Neuronal stem cell (in vitro differentiated cells): ENCODE data around the gene TGIF1.

Experiments used
- DNase-seq: peaks from one replicate; pipeline ENCODE4 v3.0.0-alpha.2; 2013; ENCODE audit warnings: low spot score
- H2AFZ ChIP-seq: one replicate; pipeline ENCODE4 v1.6.1; 2013; ENCODE audit warnings: mild to moderate bottlenecking, low read length, inconsistent platforms
- H2AK5ac ChIP-seq: 2 replicates; pipeline ENCODE4 v1.6.1; 2013; ENCODE audit warnings: low read depth, mild to moderate bottlenecking, inconsistent platforms, low read length, moderate library complexity, mixed read lengths
- H2BK120ac ChIP-seq: 2 replicates; pipeline ENCODE4 v1.6.1; 2013; ENCODE audit warnings: low read depth, mild to moderate bottlenecking, inconsistent platforms, low read length, moderate library complexity, mixed read lengths
- H2BK12ac ChIP-seq: one replicate; pipeline ENCODE4 v1.6.1; 2013; ENCODE audit warnings: low read length, inconsistent platforms
- H2BK15ac ChIP-seq: 2 replicates; pipeline ENCODE4 v1.6.1; 2013; ENCODE audit warnings: mild to moderate bottlenecking, low read length, inconsistent platforms, mixed read lengths
- H2BK5ac ChIP-seq: one replicate; pipeline ENCODE4 v1.6.1; 2013; ENCODE audit warnings: inconsistent platforms, mild to moderate bottlenecking, low read length, moderate library complexity
- H3K14ac ChIP-seq: one replicate; pipeline ENCODE4 v1.6.1; 2013; ENCODE audit warnings: low read length, inconsistent platforms
- H3K18ac ChIP-seq: 2 replicates; pipeline ENCODE4 v1.6.1; 2013; ENCODE audit warnings: low read length, inconsistent platforms
- H3K23ac ChIP-seq: 2 replicates; pipeline ENCODE4 v1.6.1; 2013; ENCODE audit warnings: low read depth, mild to moderate bottlenecking, mixed read lengths, low read length, inconsistent platforms; ENCODE audit not compliant: poor library complexity
- H3K27ac ChIP-seq: replicated peaks from 3 replicates; pipeline ENCODE4 v1.5.1; 2013; ENCODE audit warnings: low read length, inconsistent platforms
- H3K27me3 ChIP-seq, 3 experiments: 2 replicates each; pipeline ENCODE4 v1.6.1; 2013; ENCODE audit warnings: low read length in 3 of 3, mild to moderate bottlenecking in 2 of 3, inconsistent platforms in 1 of 3, low read depth in 1 of 3, mixed read lengths in 1 of 3, moderate library complexity in 1 of 3; ENCODE audit not compliant: control insufficient read depth in 3 of 3, insufficient read depth in 3 of 3
- H3K36me3 ChIP-seq, 2 donors: replicated peaks in 1 of 2; 2 replicates each; pipeline ENCODE4 v1.6.1; 2013; ENCODE audit warnings: low read length in 2 of 2; ENCODE audit not compliant: control insufficient read depth in 2 of 2, insufficient read depth in 2 of 2
- H3K4ac ChIP-seq: 2 replicates; pipeline ENCODE4 v1.6.1; 2013; ENCODE audit warnings: inconsistent platforms, mild to moderate bottlenecking, low read length, moderate library complexity
- H3K4me1 ChIP-seq, 2 donors: 1 replicate in 1 of 2; 2 replicates in 1 of 2; pipeline ENCODE4 v1.6.1; 2013; ENCODE audit warnings: low read length in 2 of 2, low read depth in 1 of 2; ENCODE audit not compliant: control insufficient read depth in 2 of 2, insufficient read depth in 1 of 2
- H3K4me2 ChIP-seq: one replicate; pipeline ENCODE4 v1.6.1; 2013; ENCODE audit warnings: mild to moderate bottlenecking, low read length, inconsistent platforms; ENCODE audit not compliant: insufficient read depth, poor library complexity, severe bottlenecking
- H3K4me3 ChIP-seq, 2 donors: 2 replicates each; pipeline ENCODE4 v1.5.1; 2013; ENCODE audit warnings: low read length in 2 of 2, mild to moderate bottlenecking in 2 of 2, inconsistent platforms in 1 of 2, moderate library complexity in 1 of 2
- H3K79me1 ChIP-seq: one replicate; pipeline ENCODE4 v1.6.1; 2013; ENCODE audit warnings: low read depth, mild to moderate bottlenecking, inconsistent platforms, low read length, moderate library complexity
- H3K9ac ChIP-seq: one replicate; pipeline ENCODE4 v1.6.1; 2013; ENCODE audit warnings: mild to moderate bottlenecking, low read depth, low read length, inconsistent platforms; ENCODE audit not compliant: poor library complexity
- H3K9me3 ChIP-seq, 2 donors: replicated peaks in 1 of 2; 2 replicates each; pipeline versions ENCODE3 to v1.6.1; 2013; ENCODE audit warnings: low read length in 2 of 2, mild to moderate bottlenecking in 2 of 2, inconsistent platforms in 1 of 2, low read depth in 1 of 2, mixed read lengths in 1 of 2, moderate library complexity in 1 of 2; ENCODE audit not compliant: control insufficient read depth in 2 of 2, insufficient read depth in 1 of 2
- H4K8ac ChIP-seq: one replicate; pipeline ENCODE4 v1.6.1; 2013; ENCODE audit warnings: low read depth, mild to moderate bottlenecking, inconsistent platforms, low read length, moderate library complexity
- H4K91ac ChIP-seq: one replicate; pipeline ENCODE4 v1.6.1; 2013; ENCODE audit warnings: low read length, low read depth, mild to moderate bottlenecking, inconsistent platforms; ENCODE audit not compliant: poor library complexity
- WGBS, 2 donors: extraction: QIAGEN DNeasy Blood & Tissue Kit; methylation state at CpG; one replicate each; pipeline ENCODE4 v1.1.7; 2013; ENCODE audit warnings: missing lambda C conversion rate in 2 of 2, mixed read lengths in 1 of 2; ENCODE audit not compliant: insufficient read length in 2 of 2, insufficient replicate concordance in 1 of 2; ENCODE audit errors: extremely low coverage in 2 of 2; 5-methylcytosine and 5-hydroxymethylcytosine counted together

The TGIF1 gene

DNA sequence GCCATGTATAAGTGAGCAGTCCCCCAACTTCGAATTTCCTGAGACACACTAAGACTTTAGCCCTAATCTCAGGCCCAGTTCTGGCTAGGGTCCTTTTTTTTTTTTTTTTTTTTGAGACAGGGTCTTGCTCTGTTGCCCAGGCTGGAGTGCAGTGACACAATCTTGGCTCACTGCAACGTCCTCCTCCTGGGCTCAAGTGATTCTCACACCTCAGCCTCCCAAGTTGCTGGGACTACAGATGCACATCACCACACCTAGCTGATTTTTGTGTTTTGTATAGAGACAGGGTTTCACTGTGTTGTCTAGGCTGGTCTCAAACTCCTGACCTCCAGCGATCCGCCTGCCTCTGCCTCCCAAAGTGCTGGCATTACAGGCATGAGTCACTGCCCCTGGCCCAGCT, 23.9 kb upstream of the TGIF1 start:
- no peak overlapping the region for H3K18ac ChIP-seq
- no peak overlapping the region for H3K4ac ChIP-seq
- H3K27me3 ChIP-seq = no peaks in the 10 kb centered on the region
- H2BK12ac ChIP-seq = no peak overlapping the region
- H3K4me3 ChIP-seq = no peak overlapping the region
- no peaks in the 10 kb centered on the region for H3K9me3 ChIP-seq
- no peak overlapping the region for H2BK5ac ChIP-seq
- no peak overlapping the region for H3K4me2 ChIP-seq
- H3K23ac ChIP-seq = no peak overlapping the region
- no peak overlapping the region for H3K14ac ChIP-seq
- H3K79me1 ChIP-seq = no peaks in the 10 kb centered on the region
- H2BK15ac ChIP-seq = no peak overlapping the region
- no peak overlapping the region for H2BK120ac ChIP-seq
- peaks cover 0 to 2% of the 10 kb centered on the region in 2 donors for H3K4me1 ChIP-seq
- H3K36me3 ChIP-seq = no peaks in the 10 kb centered on the region
- no peak overlapping the region for H2AK5ac ChIP-seq
- no peak overlapping the region for H2AFZ ChIP-seq
- WGBS, 2 donors = no CpG with 5 or more reads among the region's 4 CpGs
- no peak overlapping the region for H3K9ac ChIP-seq
- DNase-seq = no peak
- H4K91ac ChIP-seq = no peak overlapping the region
- no peak overlapping the region for H3K27ac ChIP-seq
- H4K8ac ChIP-seq = no peak overlapping the region

DNA sequence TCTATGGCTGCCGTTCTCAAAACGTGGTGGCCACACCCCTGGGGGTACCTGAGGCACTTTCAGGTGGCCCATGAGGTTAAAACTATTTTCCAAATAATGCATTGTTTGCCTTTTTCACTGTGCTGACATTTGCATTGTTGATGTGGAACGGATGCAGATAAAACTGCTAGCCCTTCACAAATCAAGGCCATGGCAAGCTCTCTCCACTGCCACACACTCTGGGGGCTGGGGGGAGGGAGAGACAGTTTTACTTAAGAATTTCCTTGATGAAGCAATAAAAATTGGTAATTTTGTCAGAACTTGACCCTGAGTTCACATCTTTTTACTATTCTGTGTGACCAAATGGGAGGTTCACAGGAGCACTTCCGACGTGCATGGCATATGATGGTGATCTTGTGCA, 22.0 kb upstream of the TGIF1 start:
- Histone ChIP-seq H2BK15ac (no peak overlapping the region), H2AFZ (no peak overlapping the region), H3K9me3 (no peaks in the 10 kb centered on the region), H3K4me2 (no peak overlapping the region), H3K27ac (no peak overlapping the region), H4K8ac (no peak overlapping the region), H3K79me1 (no peaks in the 10 kb centered on the region), H2BK12ac (no peak overlapping the region), H4K91ac (no peak overlapping the region), H3K4ac (no peak overlapping the region), H3K27me3 (no peaks in the 10 kb centered on the region), H3K18ac (no peak overlapping the region), H3K23ac (no peak overlapping the region), H3K9ac (no peak overlapping the region), H2BK120ac (no peak overlapping the region), H3K4me1 (peaks cover 0 to 2% of the 10 kb centered on the region in 2 donors), H3K14ac (no peak overlapping the region), H2BK5ac (no peak overlapping the region), H3K36me3 (no peaks in the 10 kb centered on the region), H3K4me3 (no peak overlapping the region), H2AK5ac (peak overlapping the region; percentile 25)
- no CpG with 5 or more reads among the region's 5 CpGs for WGBS, 2 donors
- DNase-seq = no peak

GRCh38 chr18:3429121-3429520, 20.9 kb upstream of the TGIF1 start:
- Histone ChIP-seq H2BK15ac (no peak overlapping the region), H3K4me3 (no peak overlapping the region), H4K91ac (no peak overlapping the region), H3K9ac (no peak overlapping the region), H2BK120ac (no peak overlapping the region), H4K8ac (no peak overlapping the region), H3K4ac (no peak overlapping the region), H3K27ac (no peak overlapping the region), H2AFZ (no peak overlapping the region), H3K4me2 (no peak overlapping the region), H2BK12ac (no peak overlapping the region), H2AK5ac (no peak overlapping the region), H3K14ac (no peak overlapping the region), H3K27me3 (no peaks in the 10 kb centered on the region), H3K36me3 (no peaks in the 10 kb centered on the region), H3K4me1 (peaks cover 0 to 2% of the 10 kb centered on the region in 2 donors), H3K23ac (no peak overlapping the region), H3K79me1 (no peaks in the 10 kb centered on the region), H3K18ac (no peak overlapping the region), H3K9me3 (no peaks in the 10 kb centered on the region), H2BK5ac (no peak overlapping the region)
- DNase-seq = no peak
- no CpG with 5 or more reads among the region's 3 CpGs for WGBS, 2 donors

- WGBS, 2 donors = no CpG with 5 or more reads among the region's 4 CpGs
- Histone ChIP-seq H2BK12ac (no peak overlapping the region), H3K36me3 (no peaks in the 10 kb centered on the region), H4K8ac (no peak overlapping the region), H3K4me1 (no peaks in the 10 kb centered on the region), H3K4ac (no peak overlapping the region), H3K14ac (no peak overlapping the region), H2BK120ac (no peak overlapping the region), H2AK5ac (no peak overlapping the region), H3K79me1 (no peaks in the 10 kb centered on the region), H3K4me3 (no peak overlapping the region), H3K4me2 (no peak overlapping the region), H3K18ac (no peak overlapping the region), H3K27me3 (no peaks in the 10 kb centered on the region), H3K9me3 (no peaks in the 10 kb centered on the region), H2AFZ (no peak overlapping the region), H3K23ac (no peak overlapping the region), H2BK5ac (no peak overlapping the region), H3K9ac (no peak overlapping the region), H3K27ac (no peak overlapping the region), H2BK15ac (no peak overlapping the region), H4K91ac (no peak overlapping the region)
- no peak for DNase-seq
Measured at GRCh38 chr18:3434685-3435084, 15.3 kb upstream of the TGIF1 start.
